Esophagus squamous epithelium (tissue), 5 donors: ENCODE results near the gene MRM3. TPM values are rescaled to one million over a fixed set of nuclear protein-coding genes. Genes with fewer than 3 reads are reported as not detected.
"Not testable (repeated sequence)": the region's sequence is repeated elsewhere in the genome, so short reads cannot be mapped to it uniquely, and the experiment has no call there.

Experiments
- DNase-seq: peaks from one replicate; lab custom pipeline; 2025; lab: John Stamatoyannopoulos, UW
- H3K27ac ChIP-seq, 4 donors: fragments of 200-600 bp; sonication (generic); one replicate each; pipeline ENCODE4 v1.5.1; 2016 to 2019; ENCODE audit warnings: mild to moderate bottlenecking in 1 of 4
- H3K27me3 ChIP-seq, 4 donors: fragments of 200-600 bp; sonication (generic); 1 replicate in 3 of 4; 2 replicates in 1 of 4; pipeline versions ENCODE4 v1.5.1 to v1.6.0; 2017 to 2021; ENCODE audit warnings: antibody characterized with exemption in 1 of 4
- H3K36me3 ChIP-seq, 3 donors: fragments of 200-600 bp; sonication (generic); one replicate each; pipeline ENCODE4 v1.5.1; 2016 to 2019
- H3K4me1 ChIP-seq, 3 donors: fragments of 200-600 bp; sonication (generic); one replicate each; pipeline ENCODE4 v1.5.1; 2017 to 2019
- H3K4me3 ChIP-seq, 4 donors: fragments of 200-600 bp; sonication (generic); 1 replicate in 3 of 4; 2 replicates in 1 of 4; pipeline ENCODE4 v1.5.1; 2016 to 2019; ENCODE audit warnings: mild to moderate bottlenecking in 2 of 4, moderate library complexity in 1 of 4
- H3K9me3 ChIP-seq, 3 donors: fragments of 200-600 bp; sonication (generic); one replicate each; pipeline ENCODE4 v1.5.1; 2016 to 2019
- CTCF ChIP-seq, 6 experiments: fragments of 450-650 bp in 4 of 6; fragments of 200-600 bp in 2 of 6; sonication (generic) in 2 of 6; IDR thresholded peaks; one replicate each; pipeline ENCODE4 v1.5.1; 2016 to 2019; ENCODE audit warnings: antibody characterized with exemption in 6 of 6, mild to moderate bottlenecking in 4 of 6, moderate library complexity in 4 of 6
- POLR2A ChIP-seq, 4 donors: fragments of 450-650 bp; IDR thresholded peaks; one replicate each; pipeline ENCODE4 v1.6.1; 2017; ENCODE audit warnings: antibody characterized with exemption in 4 of 4, mild to moderate bottlenecking in 4 of 4, moderate library complexity in 3 of 4
- WGBS, 2 donors: methylation state at CpG; one replicate each; pipeline ENCODE4 v1.1.5; 2018; 5-methylcytosine and 5-hydroxymethylcytosine counted together
- intact Hi-C: fragments of 100-400 bp; cut with DNase I; formaldehyde crosslinking; loops from one replicate; pipeline ENCODE4 v1.15.0; 2022
- total RNA-seq, 4 donors: library from RNA; depleted of rRNA; stranded (reverse); fragments of >200 nt; gene quantifications; one replicate each; pipeline ENCODE4 v1.1.0, GENCODE V29; 2016
- donor health status: DM: yes; HTN: yes; CAD: no.

The MRM3 gene
- total RNA-seq, 4 donors from 2014 or later, result 15.7 to 25.7 (median 18.7) TPM

- TF ChIP-seq POLR2A (IDR thresholded peaks at IDR 0.05) (no peak), CTCF (IDR thresholded peaks at IDR 0.05) (no peak)
- Histone ChIP-seq H3K4me3 (no peak overlapping the region), H3K9me3 (no peaks in the 10 kb centered on the region), H3K27me3 (no peaks in the 10 kb centered on the region), H3K27ac (peak overlapping the region; percentile 85 to 95 (median 87)), H3K36me3 (peaks cover 0 to 60% (median 12%) of the 10 kb centered on the region in 3 donors), H3K4me1 (peaks cover 10 to 75% (median 12%) of the 10 kb centered on the region in 3 donors)
- no peak for DNase-seq
- WGBS, 2 donors, result 0 to 55% methylated on average over 1 to 2 of the region's 4 CpGs
- intact Hi-C loops, result no loop called here
Measured at GRCh38 chr17:788551-788950, 6.4 kb downstream of the MRM3 start.

- Histone ChIP-seq H3K4me3 (peak overlapping the region in 2 of 4 donors; percentile 9 to 16), H3K4me1 (peaks cover 5 to 75% (median 7%) of the 10 kb centered on the region in 3 donors), H3K36me3 (peaks cover 0 to 60% (median 12%) of the 10 kb centered on the region in 3 donors), H3K27me3 (no peaks in the 10 kb centered on the region), H3K9me3 (no peaks in the 10 kb centered on the region), H3K27ac (peak overlapping the region; percentile 85 to 95 (median 87))
- WGBS, 2 donors, result 49 to 50% methylated on average over 14 of the region's 14 CpGs
- intact Hi-C loops, result no loop called here
- TF ChIP-seq CTCF (IDR thresholded peaks at IDR 0.05) (no peak), POLR2A (IDR thresholded peaks at IDR 0.05) (no peak)
- no peak for DNase-seq
Measured at GRCh38 chr17:789160-789840, 7.1 kb downstream of the MRM3 start.

GRCh38 chr17:789931-790873 is 8.0 kb downstream of the MRM3 start:
- Histone ChIP-seq H3K27ac (peak overlapping the region; percentile 85 to 95 (median 87)), H3K4me1 (peaks cover 13 to 77% (median 14%) of the 10 kb centered on the region in 3 donors), H3K4me3 (peak overlapping the region in 3 of 4 donors; percentile 9 to 16 (median 15)), H3K36me3 (peaks cover 0 to 60% (median 12%) of the 10 kb centered on the region in 3 donors)
- intact Hi-C loops, result loop anchor here (10.0 kb wide), 1 partner anchor 85 kb away; no protein-coding TSS in a partner anchor
- DNase-seq, H3K27me3 ChIP-seq, H3K9me3 ChIP-seq: not testable (repeated sequence)
- 33 to 54% methylated on average over 17 of the region's 38 CpGs for WGBS, 2 donors

GRCh38 chr17:790874-791247 is 8.7 kb downstream of the MRM3 start:
- Histone ChIP-seq H3K27ac (peak overlapping the region; percentile 47 to 95 (median 57)), H3K36me3 (peaks cover 0 to 60% (median 12%) of the 10 kb centered on the region in 3 donors), H3K4me1 (peaks cover 14 to 83% (median 14%) of the 10 kb centered on the region in 3 donors)
- not testable (repeated sequence) for DNase-seq, H3K4me3 ChIP-seq, H3K9me3 ChIP-seq, H3K27me3 ChIP-seq
- WGBS, 2 donors, result 52 to 88% methylated on average over 9 to 10 of the region's 12 CpGs
- intact Hi-C loops, result loop anchor here (10.0 kb wide), 1 partner anchor 84 kb away; no protein-coding TSS in a partner anchor

- Histone ChIP-seq H3K4me3 (no peak overlapping the region), H3K4me1 (peaks cover 14 to 80% (median 14%) of the 10 kb centered on the region in 3 donors), H3K36me3 (peaks cover 0 to 50% (median 12%) of the 10 kb centered on the region in 3 donors), H3K27ac (peak overlapping the region; percentile 47 to 95 (median 57)), H3K9me3 (no peaks in the 10 kb centered on the region), H3K27me3 (no peaks in the 10 kb centered on the region)
- intact Hi-C loops, result loop anchor here (10.0 kb wide), 1 partner anchor 83 kb away; no protein-coding TSS in a partner anchor
- 79 to 81% methylated on average over 17 to 18 of the region's 19 CpGs for WGBS, 2 donors
- DNase-seq, result no peak
- TF ChIP-seq CTCF (IDR thresholded peaks at IDR 0.05) (no peak), POLR2A (IDR thresholded peaks at IDR 0.05) (no peak)
Measured at GRCh38 chr17:791829-792228, 9.7 kb downstream of the MRM3 start.
